Activated naive CD4-positive, alpha-beta T cell treated with anti-CD3 and anti-CD28 coated beads, Interleukin-2, amount 10 ng/mL, durations not matched to agents 7 days and 5 days (primary cell): ENCODE data around the gene MCRS1.
A peak's percentile ranks its signal among the peaks of the same experiment; 100 is the strongest.
"Not testable (repeated sequence)": the region's sequence is repeated elsewhere in the genome, so short reads cannot be mapped to it uniquely, and the experiment has no call there.

Source experiments
- CTCF ChIA-PET: fragments of 350-600 bp; sonication (Branson Sonifier 250); formaldehyde crosslinking; loops from one replicate; lab custom pipeline; 2021; ENCODE audit warnings: antibody characterized with exemption; lab: Charles Lee
- DNase-seq: peaks from one replicate; pipeline ENCODE4 v3.0.0-alpha.2; 2020
- H3K27ac Mint-ChIP-seq: one replicate; pipeline ENCODE4 v1.8.0; 2021; ENCODE audit warnings: mild to moderate bottlenecking, moderate library complexity, mixed read lengths
- H3K27me3 Mint-ChIP-seq: one replicate; pipeline ENCODE4 v1.8.0; 2021; ENCODE audit warnings: mild to moderate bottlenecking, mixed read lengths
- H3K36me3 Mint-ChIP-seq: one replicate; pipeline ENCODE4 v1.8.0; 2021; ENCODE audit warnings: mixed read lengths
- H3K4me1 Mint-ChIP-seq: one replicate; pipeline ENCODE4 v1.8.0; 2021; ENCODE audit warnings: mixed read lengths
- H3K4me3 Mint-ChIP-seq: one replicate; pipeline ENCODE4 v1.8.0; 2021; ENCODE audit warnings: mild to moderate bottlenecking, moderate library complexity, mixed read lengths
- H3K9me3 Mint-ChIP-seq: one replicate; pipeline ENCODE4 v1.8.0; 2021; ENCODE audit warnings: mixed read lengths

Gene MCRS1

GRCh38 chr12:49537752-49538509 is 30.0 kb downstream of the MCRS1 start:
- Mint-ChIP-seq H3K9me3 (no peaks in the 10 kb centered on the region), H3K4me3 (peak overlapping the region; percentile 71), H3K27ac (no peak overlapping the region), H3K36me3 (no peaks in the 10 kb centered on the region), H3K4me1 (peaks cover 40% of the 10 kb centered on the region), H3K27me3 (peaks cover 98% of the 10 kb centered on the region)
- CTCF ChIA-PET, result interaction anchor here (1.1 to 1.3 kb wide), 2 partner anchors 11 to 180 kb away, joined by 4 to 5 read pairs; no protein-coding TSS in a partner anchor
- DNase-seq, result peak; percentile 54

- no peak for DNase-seq
- H3K36me3 Mint-ChIP-seq, result no peaks in the 10 kb centered on the region
- CTCF ChIA-PET, result no interaction called here
- H3K27ac Mint-ChIP-seq, result no peak overlapping the region
- H3K9me3 Mint-ChIP-seq, result no peaks in the 10 kb centered on the region
- H3K4me1 Mint-ChIP-seq, result peaks cover 36% of the 10 kb centered on the region
- peak overlapping the region; percentile 71 for H3K4me3 Mint-ChIP-seq
- peaks cover 95% of the 10 kb centered on the region for H3K27me3 Mint-ChIP-seq
Observed at GRCh38 chr12:49537231-49537751, 30.7 kb downstream of the MCRS1 start.

GRCh38 chr12:49536526-49537071 is 31.3 kb downstream of the MCRS1 start:
- Mint-ChIP-seq H3K27me3 (peaks cover 88% of the 10 kb centered on the region), H3K27ac (no peak overlapping the region), H3K9me3 (no peaks in the 10 kb centered on the region), H3K4me3 (no peak overlapping the region), H3K4me1 (peaks cover 30% of the 10 kb centered on the region), H3K36me3 (no peaks in the 10 kb centered on the region)
- CTCF ChIA-PET, result no interaction called here
- no peak for DNase-seq

- Mint-ChIP-seq H3K9me3 (no peaks in the 10 kb centered on the region), H3K27ac (no peak overlapping the region), H3K27me3 (peaks cover 83% of the 10 kb centered on the region), H3K4me1 (peaks cover 25% of the 10 kb centered on the region), H3K36me3 (no peaks in the 10 kb centered on the region), H3K4me3 (no peak overlapping the region)
- DNase-seq, result no peak
- CTCF ChIA-PET, result interaction anchor here (0.6 to 1.0 kb wide), 3 partner anchors 44 to 370 kb away, joined by 3 to 8 read pairs (median 5); no protein-coding TSS in a partner anchor
Observed at GRCh38 chr12:49535921-49536525, 31.9 kb downstream of the MCRS1 start.

- DNase-seq, result no peak
- CTCF ChIA-PET, result interaction anchor here (1.1 to 1.8 kb wide), 2 partner anchors 16 to 18 kb away, joined by 4 to 5 read pairs; no protein-coding TSS in a partner anchor
- H3K4me1 Mint-ChIP-seq, result peaks cover 14% of the 10 kb centered on the region
- no peaks in the 10 kb centered on the region for H3K36me3 Mint-ChIP-seq
- no peak overlapping the region for H3K4me3 Mint-ChIP-seq
- no peak overlapping the region for H3K27ac Mint-ChIP-seq
- H3K9me3 Mint-ChIP-seq, result no peaks in the 10 kb centered on the region
- H3K27me3 Mint-ChIP-seq, result peaks cover 70% of the 10 kb centered on the region
Observed at GRCh38 chr12:49534731-49535278, 33.1 kb downstream of the MCRS1 start.

- CTCF ChIA-PET, result interaction anchor here (1.8 kb wide), 1 partner anchor 17 kb away, joined by 4 read pairs; no protein-coding TSS in a partner anchor
- not testable (repeated sequence) for H3K36me3 Mint-ChIP-seq, H3K4me3 Mint-ChIP-seq, H3K9me3 Mint-ChIP-seq, H3K4me1 Mint-ChIP-seq, DNase-seq, H3K27ac Mint-ChIP-seq
- H3K27me3 Mint-ChIP-seq, result peaks cover 64% of the 10 kb centered on the region
Observed at GRCh38 chr12:49534122-49534521, 33.8 kb downstream of the MCRS1 start.

- no peaks in the 10 kb centered on the region for H3K36me3 Mint-ChIP-seq
- peaks cover 57% of the 10 kb centered on the region for H3K27me3 Mint-ChIP-seq
- CTCF ChIA-PET, result interaction anchor here (2.1 to 2.4 kb wide), 2 partner anchors 47 to 175 kb away, joined by 5 to 8 read pairs; no protein-coding TSS in a partner anchor
Observed at GRCh38 chr12:49533331-49533730, 34.6 kb downstream of the MCRS1 start.

GRCh38 chr12:49531745-49532144 is 36.2 kb downstream of the MCRS1 start:
- Mint-ChIP-seq H3K36me3 (no peaks in the 10 kb centered on the region), H3K27me3 (peaks cover 46% of the 10 kb centered on the region), H3K27ac (no peak overlapping the region), H3K4me3 (no peak overlapping the region), H3K4me1 (no peaks in the 10 kb centered on the region), H3K9me3 (no peaks in the 10 kb centered on the region)
- CTCF ChIA-PET, result interaction anchor here (0.6 to 2.4 kb wide), 4 partner anchors 18 to 190 kb away, joined by 3 to 8 read pairs (median 4); no protein-coding TSS in a partner anchor
- DNase-seq, result no peak

More at GRCh38 chr12:49533331-49533730, 34.6 kb downstream of the MCRS1 start:
- DNase-seq, result no peak
- no peak overlapping the region for H3K4me3 Mint-ChIP-seq
- H3K9me3 Mint-ChIP-seq, result no peaks in the 10 kb centered on the region
- H3K4me1 Mint-ChIP-seq, result peaks cover 8% of the 10 kb centered on the region
- no peak overlapping the region for H3K27ac Mint-ChIP-seq

- Mint-ChIP-seq H3K27ac (no peak overlapping the region), H3K4me1 (no peaks in the 10 kb centered on the region)
- CTCF ChIA-PET, result interaction anchor here (1.1 kb wide), 1 partner anchor 14 kb away, joined by 4 read pairs; no protein-coding TSS in a partner anchor
Observed at GRCh38 chr12:49529414-49529813, 38.5 kb downstream of the MCRS1 start.

GRCh38 chr12:49527361-49528130 is 40.4 kb downstream of the MCRS1 start:
- CTCF ChIA-PET, result interaction anchor here (0.8 to 5.4 kb wide), 4 partner anchors 11 to 232 kb away, joined by 3 to 24 read pairs (median 7); partner anchors contain the start of gene KCNH3
- H3K27ac Mint-ChIP-seq, result no peak overlapping the region
- H3K27me3 Mint-ChIP-seq, result peaks cover 5% of the 10 kb centered on the region
- no peaks in the 10 kb centered on the region for H3K4me1 Mint-ChIP-seq
- H3K4me3 Mint-ChIP-seq, result no peak overlapping the region
- H3K36me3 Mint-ChIP-seq, result peaks cover 6% of the 10 kb centered on the region
- no peaks in the 10 kb centered on the region for H3K9me3 Mint-ChIP-seq
- no peak for DNase-seq

More at GRCh38 chr12:49529414-49529813, 38.5 kb downstream of the MCRS1 start:
- H3K27me3 Mint-ChIP-seq, result peaks cover 23% of the 10 kb centered on the region
- no peak for DNase-seq
- no peak overlapping the region for H3K4me3 Mint-ChIP-seq
- peaks cover 6% of the 10 kb centered on the region for H3K36me3 Mint-ChIP-seq
- H3K9me3 Mint-ChIP-seq, result no peaks in the 10 kb centered on the region

- no peaks in the 10 kb centered on the region for H3K4me1 Mint-ChIP-seq
- no peak for DNase-seq
- H3K27ac Mint-ChIP-seq, result no peak overlapping the region
- H3K9me3 Mint-ChIP-seq, result no peaks in the 10 kb centered on the region
- CTCF ChIA-PET, result interaction anchor here (1.3 to 5.4 kb wide), 3 partner anchors 12 to 167 kb away, joined by 4 to 24 read pairs (median 10); no protein-coding TSS in a partner anchor
- H3K27me3 Mint-ChIP-seq, result peaks cover 5% of the 10 kb centered on the region
- H3K36me3 Mint-ChIP-seq, result peaks cover 6% of the 10 kb centered on the region
- H3K4me3 Mint-ChIP-seq, result no peak overlapping the region
Observed at GRCh38 chr12:49525942-49526341, 42.0 kb downstream of the MCRS1 start.

- no peak for DNase-seq
- Mint-ChIP-seq H3K27me3 (peaks cover 5% of the 10 kb centered on the region), H3K9me3 (no peaks in the 10 kb centered on the region), H3K4me3 (no peak overlapping the region), H3K36me3 (peaks cover 8% of the 10 kb centered on the region), H3K4me1 (no peaks in the 10 kb centered on the region), H3K27ac (no peak overlapping the region)
- CTCF ChIA-PET, result interaction anchor here (0.9 to 5.4 kb wide), 5 partner anchors 11 to 166 kb away, joined by 3 to 24 read pairs (median 3); no protein-coding TSS in a partner anchor
Observed at GRCh38 chr12:49524660-49525324, 43.1 kb downstream of the MCRS1 start.
